Smooth muscle cell (in vitro differentiated cells): ENCODE results near the gene PRKCQ. TPM values are rescaled to one million over a fixed set of nuclear protein-coding genes. Genes with fewer than 3 reads are reported as not detected.

ENCODE experiments used
- DNase-seq: peaks from one replicate; lab custom pipeline; 2025; ENCODE audit not compliant: unreplicated experiment; lab: John Stamatoyannopoulos, UW
- H2AFZ ChIP-seq: fragments of 200-600 bp; sonication (generic); 2 replicates; pipeline ENCODE4 v1.6.0; 2016; ENCODE audit warnings: antibody characterized with exemption, low read depth, mild to moderate bottlenecking
- H3F3A ChIP-seq: fragments of 200-600 bp; sonication (generic); 2 replicates; pipeline ENCODE4 v1.6.0; 2017; ENCODE audit warnings: antibody characterized with exemption, low read depth
- H3K27ac ChIP-seq: fragments of 200-600 bp; sonication (generic); 2 replicates; pipeline ENCODE4 v1.5.1; 2016; ENCODE audit warnings: low read depth, mild to moderate bottlenecking
- H3K27me3 ChIP-seq: fragments of 200-600 bp; sonication (generic); 2 replicates; pipeline ENCODE4 v1.6.1; 2016; ENCODE audit warnings: low read depth, mild to moderate bottlenecking
- H3K36me3 ChIP-seq: fragments of 200-600 bp; sonication (generic); 2 replicates; pipeline ENCODE4 v1.5.1; 2016; ENCODE audit warnings: low read depth
- H3K4me1 ChIP-seq: fragments of 200-600 bp; sonication (generic); 2 replicates; pipeline ENCODE4 v1.5.1; 2016; ENCODE audit warnings: low read depth
- H3K4me2 ChIP-seq: fragments of 200-600 bp; sonication (generic); 2 replicates; pipeline ENCODE4 v1.6.0; 2016; ENCODE audit warnings: mild to moderate bottlenecking
- H3K4me3 ChIP-seq: fragments of 200-600 bp; sonication (generic); 2 replicates; pipeline ENCODE4 v1.5.1; 2016; ENCODE audit warnings: mild to moderate bottlenecking
- H3K79me2 ChIP-seq: fragments of 200-600 bp; sonication (generic); 2 replicates; pipeline ENCODE4 v1.6.0; 2016; ENCODE audit warnings: low read depth, mild to moderate bottlenecking
- H3K9ac ChIP-seq: fragments of 200-600 bp; sonication (generic); 2 replicates; pipeline ENCODE4 v1.6.0; 2016; ENCODE audit warnings: low read depth
- H3K9me3 ChIP-seq: fragments of 200-600 bp; sonication (generic); replicated peaks from 2 replicates; pipeline ENCODE4 v1.5.1; 2016; ENCODE audit warnings: low read depth
- H4K20me1 ChIP-seq: fragments of 200-600 bp; sonication (generic); 2 replicates; pipeline ENCODE4 v1.6.0; 2016; ENCODE audit warnings: low read depth
- WGBS: methylation state at CpG from one replicate; pipeline ENCODE4 v1.1.7; 2016; ENCODE audit warnings: low lambda C conversion rate; 5-methylcytosine and 5-hydroxymethylcytosine counted together
- polyA plus RNA-seq: library from polyadenylated mRNA; unstranded; fragments of >200 nt; fragmentation: Nextera tagmentation; extraction: Ambion mirVana; gene quantifications from 2 replicates; pipeline ENCODE4 v1.2.1, GENCODE V29; 2016
- total RNA-seq: library from RNA; depleted of rRNA; stranded (reverse); fragments of >200 nt; gene quantifications from 2 replicates; pipeline ENCODE4 v1.2.3, GENCODE V29; 2014
- TF ChIP-seq, protein P1 (sequence below): fragments of 200-600 bp; sonication (generic); IDR thresholded peaks from 2 replicates; pipeline ENCODE4 v1.5.1; 2017; ENCODE audit warnings: borderline replicate concordance, mild to moderate bottlenecking, antibody characterized with exemption; ENCODE audit not compliant: insufficient read depth, poor library complexity, severe bottlenecking

Gene PRKCQ
- total and polyA plus RNA-seq, 2 experiments from 2014 or later, result 0.27 to 0.38 TPM

DNA sequence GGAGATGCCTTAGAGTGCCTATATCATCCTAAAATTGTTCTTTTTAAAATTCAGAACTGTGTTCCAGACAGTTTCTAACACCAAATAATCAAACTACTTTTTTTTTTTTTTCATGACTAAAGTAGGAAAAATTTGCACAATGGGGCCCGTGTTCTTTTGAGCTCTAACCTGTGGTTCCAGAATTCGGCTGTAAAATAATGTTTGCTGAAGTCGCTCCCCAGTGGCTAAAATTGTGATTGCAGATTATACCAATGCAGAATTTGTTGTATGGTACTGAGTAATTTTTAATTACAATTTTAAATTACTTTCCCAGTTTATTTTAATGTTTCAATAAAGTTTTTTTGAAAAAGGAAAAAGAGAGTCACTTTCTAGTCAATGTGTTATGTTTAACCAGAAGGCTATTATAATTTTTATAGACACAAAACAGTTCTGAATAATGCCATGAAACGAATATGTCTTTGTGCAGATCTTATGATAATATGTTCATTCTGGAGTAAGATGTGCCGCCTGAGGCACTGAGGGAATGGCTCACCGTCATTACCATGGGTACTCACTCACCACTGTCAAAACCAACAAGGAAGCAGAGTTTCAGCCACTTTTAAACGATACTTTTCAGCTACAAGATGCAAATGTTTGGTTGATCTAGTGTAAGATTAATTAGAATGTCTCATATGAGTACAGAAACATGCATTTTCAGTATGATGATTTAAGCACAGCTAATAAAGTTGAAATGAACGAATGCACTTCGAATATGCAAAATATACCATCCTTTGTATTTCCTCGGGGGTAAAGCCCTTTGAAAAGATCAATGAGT is 173.6 kb downstream of the PRKCQ start:
- no peak overlapping the region for H3K27ac ChIP-seq
- TF ChIP-seq, protein P1, sequence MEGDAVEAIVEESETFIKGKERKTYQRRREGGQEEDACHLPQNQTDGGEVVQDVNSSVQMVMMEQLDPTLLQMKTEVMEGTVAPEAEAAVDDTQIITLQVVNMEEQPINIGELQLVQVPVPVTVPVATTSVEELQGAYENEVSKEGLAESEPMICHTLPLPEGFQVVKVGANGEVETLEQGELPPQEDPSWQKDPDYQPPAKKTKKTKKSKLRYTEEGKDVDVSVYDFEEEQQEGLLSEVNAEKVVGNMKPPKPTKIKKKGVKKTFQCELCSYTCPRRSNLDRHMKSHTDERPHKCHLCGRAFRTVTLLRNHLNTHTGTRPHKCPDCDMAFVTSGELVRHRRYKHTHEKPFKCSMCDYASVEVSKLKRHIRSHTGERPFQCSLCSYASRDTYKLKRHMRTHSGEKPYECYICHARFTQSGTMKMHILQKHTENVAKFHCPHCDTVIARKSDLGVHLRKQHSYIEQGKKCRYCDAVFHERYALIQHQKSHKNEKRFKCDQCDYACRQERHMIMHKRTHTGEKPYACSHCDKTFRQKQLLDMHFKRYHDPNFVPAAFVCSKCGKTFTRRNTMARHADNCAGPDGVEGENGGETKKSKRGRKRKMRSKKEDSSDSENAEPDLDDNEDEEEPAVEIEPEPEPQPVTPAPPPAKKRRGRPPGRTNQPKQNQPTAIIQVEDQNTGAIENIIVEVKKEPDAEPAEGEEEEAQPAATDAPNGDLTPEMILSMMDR, result peak; percentile 30
- no peak overlapping the region for H3K4me2 ChIP-seq
- no peaks in the 10 kb centered on the region for H3K9me3 ChIP-seq
- WGBS, result 70% methylated on average over 10 of the region's 10 CpGs
- no peaks in the 10 kb centered on the region for H3K36me3 ChIP-seq
- H3K9ac ChIP-seq, result no peak overlapping the region
- H3K4me1 ChIP-seq, result no peaks in the 10 kb centered on the region
- no peak for DNase-seq
- no peaks in the 10 kb centered on the region for H3K27me3 ChIP-seq
- H2AFZ ChIP-seq, result no peak overlapping the region
- H3F3A ChIP-seq, result peaks cover 8% of the 10 kb centered on the region
- H3K4me3 ChIP-seq, result no peak overlapping the region
- no peaks in the 10 kb centered on the region for H4K20me1 ChIP-seq
- H3K79me2 ChIP-seq, result no peaks in the 10 kb centered on the region

- no peak for DNase-seq
- Histone ChIP-seq H3K9ac (no peak overlapping the region), H3F3A (peaks cover 8% of the 10 kb centered on the region), H4K20me1 (no peaks in the 10 kb centered on the region), H3K4me1 (no peaks in the 10 kb centered on the region), H3K27me3 (no peaks in the 10 kb centered on the region), H3K4me3 (no peak overlapping the region), H3K36me3 (no peaks in the 10 kb centered on the region), H3K27ac (no peak overlapping the region), H2AFZ (no peak overlapping the region), H3K79me2 (no peaks in the 10 kb centered on the region), H3K4me2 (no peak overlapping the region), H3K9me3 (no peaks in the 10 kb centered on the region)
- TF ChIP-seq, protein P1, result no peak
- WGBS, result 95% methylated on average over 3 of the region's 3 CpGs
Observed at GRCh38 chr10:6405713-6406112, 174.4 kb downstream of the PRKCQ start.

DNA sequence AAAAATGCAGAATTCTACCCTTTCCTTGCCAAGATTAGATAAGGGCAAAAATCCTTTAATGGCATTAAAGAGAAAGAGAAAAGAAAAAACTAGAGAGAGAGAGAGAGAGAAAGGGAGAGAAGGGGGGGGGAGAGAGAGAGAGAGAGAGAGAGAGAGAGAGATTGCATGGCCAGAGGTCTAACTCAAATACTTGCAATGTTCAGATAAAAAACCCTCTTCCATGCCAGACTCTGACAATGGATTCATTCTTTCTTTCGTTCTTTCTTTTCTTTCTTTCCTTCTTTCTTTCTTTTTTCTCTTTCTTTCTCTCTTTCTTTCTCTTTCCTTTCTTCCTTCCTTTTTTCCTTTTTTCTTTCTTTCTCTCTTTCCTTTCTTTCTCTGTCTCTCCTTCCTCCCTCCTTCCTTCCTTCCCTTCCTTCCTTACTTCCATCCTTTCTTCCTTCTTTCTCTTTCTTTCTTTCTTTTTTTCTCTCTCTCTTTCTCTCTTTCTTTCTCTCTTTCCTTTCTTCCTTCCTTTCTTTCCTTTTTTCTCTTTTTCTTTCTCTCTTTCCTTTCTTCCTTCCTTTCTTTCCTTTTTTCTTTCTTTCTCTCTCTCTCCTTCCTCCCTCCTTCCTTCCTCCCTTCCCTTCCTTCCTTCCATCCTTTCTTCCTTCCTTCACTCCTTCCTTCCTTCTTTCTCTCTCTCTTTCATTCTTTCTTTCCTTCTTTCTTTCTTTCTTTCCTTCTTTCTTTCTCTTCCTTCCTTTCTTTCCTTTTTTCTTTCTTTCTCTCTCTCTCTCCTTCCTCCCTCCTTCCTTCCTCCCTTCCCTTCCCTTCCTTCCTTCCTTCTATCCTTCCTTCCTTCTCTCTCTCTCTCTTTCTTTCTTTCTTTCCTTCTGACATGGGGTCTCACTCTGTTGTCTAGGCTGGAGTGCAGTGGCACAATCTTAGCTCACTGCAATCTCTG is 175.7 kb downstream of the PRKCQ start:
- Histone ChIP-seq H3K36me3 (no peaks in the 10 kb centered on the region), H3F3A (peaks cover under 1% of the 10 kb centered on the region), H3K4me2 (no peak overlapping the region), H3K27ac (no peak overlapping the region), H3K9me3 (no peaks in the 10 kb centered on the region), H4K20me1 (no peaks in the 10 kb centered on the region), H3K9ac (no peak overlapping the region), H3K27me3 (no peaks in the 10 kb centered on the region), H3K4me1 (no peaks in the 10 kb centered on the region), H3K79me2 (no peaks in the 10 kb centered on the region), H3K4me3 (no peak overlapping the region), H2AFZ (no peak overlapping the region)
- TF ChIP-seq, protein P1, result no peak
- DNase-seq, result no peak
- 93% methylated on average over 1 of the region's 1 CpG for WGBS
